SK-N-SH treated with all-trans-retinoic acid at 6 μM for 48 hours (cell line): Measurements from ENCODE around the gene A1BG.
A peak's percentile ranks its signal among the peaks of the same experiment; 100 is the strongest.

Experiments used
- ATAC-seq: fragments of 200-7000 bp; cut with Tn5 transposase; 3 replicates; pipeline ENCODE4 v1.9.1; 2020; ENCODE audit warnings: mild to moderate bottlenecking, moderate library complexity
- BACH2 ChIP-seq: fragments of 250-450 bp; sonication (Bioruptor Pico); IDR thresholded peaks from 2 replicates; pipeline ENCODE4 v1.9.0; 2021; ENCODE audit warnings: mild to moderate bottlenecking, borderline replicate concordance
- CSDC2 ChIP-seq: fragments of 250-450 bp; sonication (Bioruptor Pico); IDR thresholded peaks from 2 replicates; pipeline ENCODE4 v1.5.0; 2020; ENCODE audit warnings: mild to moderate bottlenecking, moderate library complexity
- ESRRG ChIP-seq: fragments of 250-450 bp; sonication (Bioruptor Pico); IDR thresholded peaks from 2 replicates; pipeline ENCODE4 v1.6.1; 2021; ENCODE audit warnings: mild to moderate bottlenecking
- ISL1 ChIP-seq: fragments of 250-450 bp; sonication (Bioruptor Pico); IDR thresholded peaks from 2 replicates; pipeline ENCODE4 v2.1.2; 2022; ENCODE audit warnings: mild to moderate bottlenecking, moderate library complexity
- PATZ1 ChIP-seq: fragments of 250-450 bp; sonication (Bioruptor Pico); IDR thresholded peaks from 2 replicates; pipeline ENCODE4 v1.8.0; 2020; ENCODE audit warnings: mild to moderate bottlenecking, moderate library complexity, borderline replicate concordance
- PPARA ChIP-seq: fragments of 250-450 bp; sonication (Bioruptor Pico); IDR thresholded peaks from 2 replicates; pipeline ENCODE4 v1.5.0; 2020; ENCODE audit warnings: mild to moderate bottlenecking, borderline replicate concordance
- RARB ChIP-seq: fragments of 250-450 bp; sonication (Bioruptor Pico); IDR thresholded peaks from 2 replicates; pipeline ENCODE4 v1.8.0; 2021; ENCODE audit warnings: mild to moderate bottlenecking, moderate library complexity
- SNAI2 ChIP-seq: fragments of 250-450 bp; sonication (Bioruptor Pico); IDR thresholded peaks from 2 replicates; pipeline ENCODE4 v1.5.0; 2020; ENCODE audit warnings: mild to moderate bottlenecking, moderate library complexity
- TOX ChIP-seq: fragments of 250-450 bp; sonication (Bioruptor Pico); IDR thresholded peaks from 2 replicates; pipeline ENCODE4 v1.8.0; 2021; ENCODE audit warnings: mild to moderate bottlenecking, moderate library complexity, borderline replicate concordance
- ZC3H10 ChIP-seq: fragments of 250-450 bp; sonication (Bioruptor Pico); IDR thresholded peaks from 2 replicates; pipeline ENCODE4 v1.5.1; 2021; ENCODE audit warnings: mild to moderate bottlenecking, moderate library complexity
- ZFP3 ChIP-seq: fragments of 250-450 bp; sonication (Bioruptor Pico); IDR thresholded peaks from 2 replicates; pipeline ENCODE4 v1.5.0; 2020; ENCODE audit warnings: mild to moderate bottlenecking, moderate library complexity
- ZFP30 ChIP-seq: fragments of 450-650 bp; formaldehyde crosslinking; IDR thresholded peaks from 2 replicates; pipeline ENCODE4 v1.5.0; 2022; ENCODE audit warnings: mild to moderate bottlenecking, moderate library complexity
- ZNF565 ChIP-seq: fragments of 450-650 bp; formaldehyde crosslinking; conservative IDR thresholded peaks from 2 replicates; pipeline ENCODE4 v1.5.0; 2020; ENCODE audit warnings: low read depth, mild to moderate bottlenecking, moderate library complexity
- ZNF70 ChIP-seq: fragments of 450-650 bp; formaldehyde crosslinking; IDR thresholded peaks from 2 replicates; pipeline ENCODE4 v1.5.0; 2020; ENCODE audit warnings: mild to moderate bottlenecking, moderate library complexity
- ZNF8 ChIP-seq: fragments of 450-650 bp; formaldehyde crosslinking; IDR thresholded peaks from 2 replicates; pipeline ENCODE4 v1.5.0; 2020; ENCODE audit warnings: mild to moderate bottlenecking, moderate library complexity
- TF ChIP-seq, protein P1 (sequence below): fragments of 250-450 bp; sonication (Bioruptor Pico); IDR thresholded peaks from 2 replicates; pipeline ENCODE4 v1.5.1; 2020; ENCODE audit warnings: low read depth, mild to moderate bottlenecking, moderate library complexity
- TF ChIP-seq, protein P2 (sequence below): fragments of 250-450 bp; sonication (Bioruptor Pico); IDR thresholded peaks from 2 replicates; pipeline ENCODE4 v1.8.0; 2021; ENCODE audit warnings: low read depth, mild to moderate bottlenecking, moderate library complexity, borderline replicate concordance
- TF ChIP-seq, protein P3 (sequence below): fragments of 250-450 bp; sonication (Bioruptor Pico); IDR thresholded peaks from 2 replicates; pipeline ENCODE4 v1.5.1; 2021; ENCODE audit warnings: mild to moderate bottlenecking, moderate library complexity

Gene A1BG

DNA sequence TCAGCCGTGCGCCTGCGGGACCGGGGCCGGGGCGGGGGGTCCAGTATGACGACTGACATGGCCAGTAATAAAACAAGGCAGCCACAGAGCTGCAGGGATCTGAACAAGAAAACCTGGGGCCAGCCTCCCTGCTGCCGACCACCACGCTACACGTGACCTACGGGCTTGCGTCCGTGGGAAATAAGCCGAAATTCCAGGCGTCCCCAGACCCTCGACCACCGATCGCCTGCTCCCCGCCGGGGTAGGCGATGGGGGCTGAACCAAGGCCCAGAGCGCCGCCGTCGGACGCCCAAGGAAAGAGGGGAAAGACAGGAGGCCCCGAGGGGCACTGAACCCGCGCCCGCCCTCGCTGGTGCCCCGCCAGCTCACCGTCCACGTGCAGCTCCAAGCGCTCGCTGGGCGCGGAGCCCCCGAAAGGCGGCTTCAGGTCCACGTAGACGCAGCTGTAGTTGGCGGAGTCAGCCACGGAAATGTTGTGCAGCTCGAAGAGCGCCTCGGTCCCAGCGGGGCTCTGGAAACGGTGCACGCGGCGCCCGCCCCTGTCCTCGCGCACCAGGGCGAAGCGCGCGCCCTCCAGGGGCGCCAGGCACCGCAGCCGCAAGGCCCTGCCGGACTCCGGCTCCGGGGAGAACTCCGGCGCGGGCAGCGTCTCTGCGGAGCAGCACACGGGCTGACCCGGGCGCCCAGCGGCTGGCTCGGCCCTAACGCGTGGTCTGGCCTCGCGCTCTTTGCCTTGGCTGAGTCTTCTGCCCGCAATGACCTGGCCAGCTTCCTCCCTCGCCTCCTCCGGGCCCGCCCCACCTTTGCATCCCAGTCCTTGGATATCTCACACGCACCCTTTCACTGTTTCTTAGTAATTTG is 3.1 kb downstream of the A1BG start:
- no peak for TF ChIP-seq SNAI2 (CRISPR knock-in tag)
- TF ChIP-seq ZFP3 (CRISPR knock-in tag) = no peak
- TF ChIP-seq CSDC2 = no peak
- TF ChIP-seq, protein P1, sequence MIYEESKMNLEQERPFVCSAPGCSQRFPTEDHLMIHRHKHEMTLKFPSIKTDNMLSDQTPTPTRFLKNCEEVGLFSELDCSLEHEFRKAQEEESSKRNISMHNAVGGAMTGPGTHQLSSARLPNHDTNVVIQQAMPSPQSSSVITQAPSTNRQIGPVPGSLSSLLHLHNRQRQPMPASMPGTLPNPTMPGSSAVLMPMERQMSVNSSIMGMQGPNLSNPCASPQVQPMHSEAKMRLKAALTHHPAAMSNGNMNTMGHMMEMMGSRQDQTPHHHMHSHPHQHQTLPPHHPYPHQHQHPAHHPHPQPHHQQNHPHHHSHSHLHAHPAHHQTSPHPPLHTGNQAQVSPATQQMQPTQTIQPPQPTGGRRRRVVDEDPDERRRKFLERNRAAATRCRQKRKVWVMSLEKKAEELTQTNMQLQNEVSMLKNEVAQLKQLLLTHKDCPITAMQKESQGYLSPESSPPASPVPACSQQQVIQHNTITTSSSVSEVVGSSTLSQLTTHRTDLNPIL (CRISPR knock-in tag) = no peak
- TF ChIP-seq, protein P2, sequence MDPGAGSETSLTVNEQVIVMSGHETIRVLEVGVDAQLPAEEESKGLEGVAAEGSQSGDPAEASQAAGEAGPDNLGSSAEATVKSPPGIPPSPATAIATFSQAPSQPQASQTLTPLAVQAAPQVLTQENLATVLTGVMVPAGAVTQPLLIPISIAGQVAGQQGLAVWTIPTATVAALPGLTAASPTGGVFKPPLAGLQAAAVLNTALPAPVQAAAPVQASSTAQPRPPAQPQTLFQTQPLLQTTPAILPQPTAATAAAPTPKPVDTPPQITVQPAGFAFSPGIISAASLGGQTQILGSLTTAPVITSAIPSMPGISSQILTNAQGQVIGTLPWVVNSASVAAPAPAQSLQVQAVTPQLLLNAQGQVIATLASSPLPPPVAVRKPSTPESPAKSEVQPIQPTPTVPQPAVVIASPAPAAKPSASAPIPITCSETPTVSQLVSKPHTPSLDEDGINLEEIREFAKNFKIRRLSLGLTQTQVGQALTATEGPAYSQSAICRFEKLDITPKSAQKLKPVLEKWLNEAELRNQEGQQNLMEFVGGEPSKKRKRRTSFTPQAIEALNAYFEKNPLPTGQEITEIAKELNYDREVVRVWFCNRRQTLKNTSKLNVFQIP (CRISPR knock-in tag) = no peak
- TF ChIP-seq, protein P3, sequence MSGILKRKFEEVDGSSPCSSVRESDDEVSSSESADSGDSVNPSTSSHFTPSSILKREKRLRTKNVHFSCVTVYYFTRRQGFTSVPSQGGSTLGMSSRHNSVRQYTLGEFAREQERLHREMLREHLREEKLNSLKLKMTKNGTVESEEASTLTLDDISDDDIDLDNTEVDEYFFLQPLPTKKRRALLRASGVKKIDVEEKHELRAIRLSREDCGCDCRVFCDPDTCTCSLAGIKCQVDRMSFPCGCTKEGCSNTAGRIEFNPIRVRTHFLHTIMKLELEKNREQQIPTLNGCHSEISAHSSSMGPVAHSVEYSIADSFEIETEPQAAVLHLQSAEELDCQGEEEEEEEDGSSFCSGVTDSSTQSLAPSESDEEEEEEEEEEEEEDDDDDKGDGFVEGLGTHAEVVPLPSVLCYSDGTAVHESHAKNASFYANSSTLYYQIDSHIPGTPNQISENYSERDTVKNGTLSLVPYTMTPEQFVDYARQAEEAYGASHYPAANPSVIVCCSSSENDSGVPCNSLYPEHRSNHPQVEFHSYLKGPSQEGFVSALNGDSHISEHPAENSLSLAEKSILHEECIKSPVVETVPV (CRISPR knock-in tag) = no peak
- no peak for TF ChIP-seq BACH2 (CRISPR knock-in tag)
- TF ChIP-seq ZNF565 (CRISPR knock-in tag) = no peak
- no peak for TF ChIP-seq PPARA (CRISPR knock-in tag)
- TF ChIP-seq PATZ1 (CRISPR knock-in tag) = no peak
- no peak for ATAC-seq

DNA sequence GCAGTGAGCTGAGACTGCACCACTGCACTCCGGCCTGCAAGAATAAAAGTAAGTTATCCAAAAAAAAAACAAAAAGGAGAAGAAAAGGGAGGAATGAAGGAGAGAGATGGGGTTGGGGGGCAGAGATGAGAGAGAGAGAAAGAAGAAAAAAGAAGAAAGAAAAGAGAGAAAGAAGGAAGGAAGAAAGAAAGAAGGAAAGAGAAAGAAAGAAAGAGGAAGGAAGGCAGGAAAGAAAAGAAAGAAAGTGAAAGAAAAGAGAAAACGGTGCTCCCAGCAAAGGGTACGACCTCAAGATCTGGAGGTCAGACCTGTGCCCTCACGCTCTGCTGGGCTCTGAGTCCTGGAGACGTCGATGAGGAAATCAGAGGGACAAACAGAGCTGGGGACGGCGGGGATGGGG is 3.7 kb downstream of the A1BG start:
- no peak for ATAC-seq
- no peak for TF ChIP-seq TOX (CRISPR knock-in tag)
- no peak for TF ChIP-seq ZNF8
- TF ChIP-seq ESRRG = no peak
- TF ChIP-seq ZFP3 (CRISPR knock-in tag) = no peak

DNA sequence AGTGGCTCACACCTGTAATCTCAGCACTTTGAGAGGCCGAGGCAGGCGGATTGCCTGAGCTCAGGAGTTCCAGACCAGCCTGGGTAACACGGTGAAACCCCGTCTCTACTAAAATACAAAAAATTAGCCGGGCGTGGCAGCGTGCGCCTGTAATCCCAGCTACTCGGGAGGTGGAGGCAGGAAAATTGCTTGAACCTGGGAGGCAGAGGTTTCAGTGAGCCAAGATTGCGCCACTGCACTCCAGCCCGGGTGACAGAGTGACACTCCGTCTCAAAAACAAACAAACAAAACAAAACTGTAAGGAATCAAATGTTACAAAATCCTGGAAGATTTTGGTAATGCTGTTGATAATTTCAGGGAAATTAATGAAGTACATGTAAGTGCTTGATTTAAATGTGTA is 5.2 kb downstream of the A1BG start:
- peak; percentile 7 for ATAC-seq

- TF ChIP-seq, protein P3 (CRISPR knock-in tag) = no peak
- TF ChIP-seq BACH2 (CRISPR knock-in tag) (no peak), ZC3H10 (CRISPR knock-in tag) (no peak), PATZ1 (CRISPR knock-in tag) (no peak), ISL1 (CRISPR knock-in tag) (no peak), RARB (CRISPR knock-in tag) (no peak), SNAI2 (CRISPR knock-in tag) (no peak), ZFP30 (CRISPR knock-in tag) (no peak), ZNF70 (no peak), ESRRG (no peak)
- ATAC-seq = peak; percentile 95
These were observed 6.0 kb downstream of the A1BG start for GRCh38 chr19:58346961-58347929.
